GF-D8 (cell line): ENCODE data around the gene MCUB.
"Not testable (repeated sequence)": the region's sequence is repeated elsewhere in the genome, so short reads cannot be mapped to it uniquely, and the experiment has no call there.

Source experiments
- DNase-seq: peaks from one replicate; lab custom pipeline; 2025; lab: John Stamatoyannopoulos, UW

MCUB gene

GRCh38 chr4:109578846-109579245, 18.8 kb downstream of the MCUB start:
- DNase-seq = no peak

- not testable (repeated sequence) for DNase-seq
Observed at GRCh38 chr4:109579997-109580396, 20.0 kb downstream of the MCUB start.

DNA sequence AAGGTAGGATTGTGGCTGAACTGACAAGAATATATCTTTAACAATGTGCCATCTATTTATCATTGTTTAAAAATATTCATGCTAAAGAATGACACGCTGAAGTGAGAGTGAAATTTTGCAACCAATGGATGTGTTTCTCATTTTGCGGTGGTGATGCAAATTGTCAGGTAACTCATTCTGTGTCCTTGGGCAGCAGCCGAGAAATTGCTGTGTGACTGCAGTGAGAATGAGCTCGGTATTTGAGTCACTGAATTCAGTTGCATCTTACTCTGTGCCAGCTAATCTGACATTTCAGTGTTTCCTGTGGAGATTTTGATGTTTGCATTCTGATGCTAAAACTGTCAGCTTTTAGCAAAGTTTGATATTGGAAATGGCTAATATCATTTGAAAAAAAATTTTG, 28.1 kb downstream of the MCUB start:
- no peak for DNase-seq

DNA sequence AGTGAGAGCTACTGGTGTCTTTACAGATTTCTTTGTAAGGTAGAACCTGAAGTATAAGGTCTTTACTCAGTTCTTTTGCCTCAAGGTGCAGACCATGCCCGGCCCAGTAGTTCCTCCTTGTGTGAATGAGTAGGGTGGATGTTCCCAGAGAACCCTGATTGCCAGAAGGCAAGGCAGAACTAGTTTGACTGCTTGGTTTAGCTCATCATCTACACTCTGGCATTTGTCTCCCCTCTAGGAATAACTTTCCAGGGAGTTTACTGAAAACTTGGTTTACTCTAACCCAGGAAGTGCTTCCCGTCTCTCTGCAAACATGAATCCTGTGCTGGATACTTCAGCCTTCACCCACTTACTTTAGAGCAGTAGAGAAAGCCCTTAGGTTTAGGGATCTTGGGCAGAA, 29.1 kb downstream of the MCUB start:
- DNase-seq = no peak

- no peak for DNase-seq
Observed at GRCh38 chr4:109589605-109590004, 29.6 kb downstream of the MCUB start.

DNA sequence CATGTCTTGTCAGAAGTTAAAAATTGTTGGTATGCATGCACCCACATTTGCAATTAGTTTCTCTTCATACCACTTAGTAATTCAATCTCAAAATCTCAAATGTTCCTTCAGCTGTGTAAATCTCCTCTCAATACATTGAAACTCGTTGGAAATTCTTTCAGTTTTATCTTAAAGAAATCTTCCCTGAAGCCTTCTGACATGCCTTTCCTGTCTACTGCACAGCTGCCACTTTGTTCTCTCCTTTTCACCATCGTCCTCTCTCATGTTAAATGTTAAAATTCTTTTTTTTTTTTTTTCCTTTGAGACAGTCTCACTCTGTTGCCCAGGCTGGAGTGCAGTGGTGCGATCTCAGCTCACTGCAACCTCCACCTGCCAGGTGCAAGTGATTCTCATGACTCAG, 30.9 kb downstream of the MCUB start:
- no peak for DNase-seq

DNA sequence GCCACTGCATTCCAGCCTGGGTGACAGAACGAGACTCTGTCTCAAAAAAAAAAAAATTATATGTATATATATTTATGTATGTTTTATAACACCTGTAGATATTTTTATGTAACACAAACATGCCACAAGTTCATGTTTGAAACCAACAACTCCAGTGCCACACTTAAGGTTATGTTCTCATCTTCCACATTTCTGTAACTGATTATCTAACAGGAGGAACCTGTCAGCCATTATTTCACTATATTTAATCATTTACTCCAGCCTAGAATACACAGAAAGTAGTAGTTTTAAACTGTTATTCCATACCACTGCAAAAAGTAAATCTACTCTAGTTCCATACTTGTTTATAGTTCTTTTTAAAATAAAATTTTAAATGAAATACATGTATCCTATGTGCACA, 32.3 kb downstream of the MCUB start:
- no peak for DNase-seq

GRCh38 chr4:109595123-109595522, 35.1 kb downstream of the MCUB start:
- DNase-seq = not testable (repeated sequence)

DNA sequence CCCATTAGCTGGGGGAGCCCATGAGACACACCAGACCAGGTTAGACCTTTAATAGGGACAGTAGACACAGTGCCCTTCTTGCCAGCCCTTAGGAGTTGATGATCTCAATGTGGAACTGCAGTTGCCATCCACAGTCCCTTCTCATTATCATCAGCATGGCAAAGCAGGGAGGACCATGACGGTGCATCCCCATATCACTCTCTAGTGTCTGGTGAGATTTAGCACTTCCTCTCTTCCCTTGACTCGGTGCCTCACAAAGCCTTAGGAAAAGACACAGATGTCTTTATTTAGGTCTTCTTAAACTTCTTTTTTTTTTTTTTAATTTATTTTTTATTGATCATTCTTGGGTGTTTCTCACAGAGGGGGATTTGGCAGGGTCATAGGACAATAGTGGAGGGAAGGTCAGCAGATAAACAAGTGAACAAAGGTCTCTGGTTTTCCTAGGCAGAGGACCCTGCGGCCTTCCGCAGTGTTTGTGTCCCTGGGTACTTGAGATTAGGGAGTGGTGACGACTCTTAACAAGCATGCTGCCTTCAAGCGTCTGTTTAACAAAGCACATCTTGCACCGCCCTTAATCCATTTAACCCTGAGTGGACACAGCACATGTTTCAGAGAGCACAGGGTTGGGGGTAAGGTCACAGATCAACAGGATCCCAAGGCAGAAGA, 36.5 kb downstream of the MCUB start:
- DNase-seq = not testable (repeated sequence)

GRCh38 chr4:109599046-109599652, 39.1 kb downstream of the MCUB start:
- no peak for DNase-seq

DNA sequence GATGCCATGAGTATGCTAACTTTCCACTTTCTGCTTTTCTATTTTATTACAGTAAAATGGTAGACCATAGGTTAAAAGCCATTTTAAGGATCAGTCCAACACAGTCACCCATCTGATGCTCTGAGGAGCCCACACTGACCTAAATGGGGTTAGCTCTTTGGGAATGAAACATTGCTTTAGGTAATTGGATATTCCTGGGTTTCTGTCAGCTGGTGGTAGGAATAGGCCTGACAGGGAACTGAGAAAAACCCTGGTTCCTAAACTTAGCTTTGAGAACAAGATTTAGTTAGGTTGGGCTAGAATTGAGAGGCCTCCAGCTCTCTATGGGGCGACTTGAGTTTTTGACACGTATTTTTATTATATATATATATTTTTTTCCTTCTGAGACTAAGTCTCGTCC, 40.4 kb downstream of the MCUB start:
- DNase-seq = no peak

GRCh38 chr4:109601336-109601735, 41.3 kb downstream of the MCUB start:
- DNase-seq = no peak

GRCh38 chr4:109607976-109608375, 47.9 kb downstream of the MCUB start:
- DNase-seq = no peak

GRCh38 chr4:109608879-109609278, 48.8 kb downstream of the MCUB start:
- no peak for DNase-seq

DNA sequence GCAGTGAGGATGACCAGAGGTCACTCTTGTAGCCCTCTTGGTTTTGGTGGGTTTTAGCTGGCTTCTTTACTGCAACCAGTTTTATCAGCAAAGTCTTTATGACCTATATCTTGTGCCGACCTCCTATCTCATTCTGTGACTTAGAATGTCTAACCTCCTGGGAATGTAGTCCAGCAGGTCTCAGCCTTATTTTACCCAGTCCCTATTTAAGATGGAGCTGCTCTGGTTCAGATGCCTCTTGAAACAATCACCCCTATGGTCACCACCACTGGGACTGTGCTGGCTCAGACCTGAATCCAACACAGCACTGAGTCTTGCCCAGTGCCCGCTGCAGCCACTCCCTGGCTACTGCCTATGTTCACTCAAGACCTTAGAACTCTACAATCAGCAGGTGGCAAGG, 49.4 kb downstream of the MCUB start:
- DNase-seq = no peak

- no peak for DNase-seq
Observed at GRCh38 chr4:109610489-109610888, 50.4 kb downstream of the MCUB start.

- no peak for DNase-seq
Observed at GRCh38 chr4:109611045-109611646, 51.1 kb downstream of the MCUB start.

- DNase-seq = no peak
Observed at GRCh38 chr4:109614015-109614414, 54.0 kb downstream of the MCUB start.

GRCh38 chr4:109614466-109614865, 54.4 kb downstream of the MCUB start:
- DNase-seq = no peak

GRCh38 chr4:109615742-109616141, 55.7 kb downstream of the MCUB start:
- no peak for DNase-seq

DNA sequence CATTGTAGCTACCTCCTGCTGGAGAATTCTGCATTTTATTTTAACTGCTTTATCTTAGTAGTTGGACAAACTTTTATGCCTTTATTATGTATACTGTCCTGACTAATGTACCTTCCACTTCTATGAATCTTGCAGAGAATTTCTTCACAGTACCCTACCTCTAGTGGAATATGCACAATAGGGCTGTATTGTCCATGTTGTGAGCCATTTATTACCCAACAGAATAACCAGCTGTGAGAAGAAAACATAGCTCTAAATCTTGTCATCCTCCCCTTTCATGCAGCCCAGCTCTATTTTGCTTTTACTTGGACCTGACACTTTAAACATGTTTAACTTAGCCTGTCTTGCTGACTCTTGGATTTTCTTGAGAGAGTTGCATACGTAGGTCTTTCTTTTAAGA, 56.2 kb downstream of the MCUB start:
- no peak for DNase-seq

GRCh38 chr4:109622626-109623025, 62.6 kb downstream of the MCUB start:
- no peak for DNase-seq

- no peak for DNase-seq
Observed at GRCh38 chr4:109624536-109624935, 64.5 kb downstream of the MCUB start.

GRCh38 chr4:109627361-109627760, 67.3 kb downstream of the MCUB start:
- DNase-seq = no peak
